ENCODE measurements around the gene ADI1.
"Not testable (repeated sequence)": the region's sequence is repeated elsewhere in the genome, so short reads cannot be mapped to it uniquely, and the experiment has no call there.

ADI1 gene

GRCh38 chr2:3504741-3505140 lies 14.6 kb downstream of the ADI1 start:
- DNase-seq (ENCODE audit: low read depth), result no peak
- TF ChIP-seq CTCF (conservative IDR thresholded peaks at IDR 0.05; ENCODE audit: low read length), result no peak

GRCh38 chr2:3503483-3503882 lies 15.8 kb downstream of the ADI1 start:
- TF ChIP-seq CTCF (conservative IDR thresholded peaks at IDR 0.05; ENCODE audit: low read length), result no peak
- no peak for DNase-seq (ENCODE audit: low read depth)
- no peak overlapping the region for H3K4me3 ChIP-seq (ENCODE audit: low read length)

More at GRCh38 chr2:3504741-3505140, 14.6 kb downstream of the ADI1 start:
- H3K4me3 ChIP-seq (ENCODE audit: low read length), result no peak overlapping the region

GRCh38 chr2:3503046-3503445 lies 16.3 kb downstream of the ADI1 start:
- DNase-seq (ENCODE audit: low read depth), result no peak
- H3K4me3 ChIP-seq (ENCODE audit: low read length), result no peak overlapping the region
- no peak for TF ChIP-seq CTCF (conservative IDR thresholded peaks at IDR 0.05; ENCODE audit: low read length)

GRCh38 chr2:3500326-3500899 lies 18.9 kb downstream of the ADI1 start:
- no peak for TF ChIP-seq CTCF (conservative IDR thresholded peaks at IDR 0.05; ENCODE audit: low read length)
- no peak overlapping the region for H3K4me3 ChIP-seq (ENCODE audit: low read length)
- no peak for DNase-seq (ENCODE audit: low read depth)

- no peak for DNase-seq (ENCODE audit: low read depth)
- H3K4me3 ChIP-seq (ENCODE audit: low read length), result no peak overlapping the region
- no peak for TF ChIP-seq CTCF (conservative IDR thresholded peaks at IDR 0.05; ENCODE audit: low read length)
Measured at GRCh38 chr2:3498783-3499394, 20.4 kb downstream of the ADI1 start.

- not testable (repeated sequence) for H3K4me3 ChIP-seq (ENCODE audit: low read length); DNase-seq (ENCODE audit: low read depth)
Measured at GRCh38 chr2:3496708-3497080, 22.6 kb downstream of the ADI1 start.

GRCh38 chr2:3494984-3495666 lies 24.2 kb downstream of the ADI1 start:
- H3K4me3 ChIP-seq (ENCODE audit: low read length), result no peak overlapping the region
- DNase-seq (ENCODE audit: low read depth), result no peak
- no peak for TF ChIP-seq CTCF (conservative IDR thresholded peaks at IDR 0.05; ENCODE audit: low read length)

Data from AG10803 (cell line).